H1 (cell line): ENCODE measurements around the gene NKPD1. TPM values are rescaled to one million over a fixed set of nuclear protein-coding genes. Genes with fewer than 3 reads are reported as not detected.

Experiments
- CTCF ChIA-PET: fragments of 300-600 bp; sonication (Branson Sonifier 250); formaldehyde crosslinking; loops from one replicate; lab custom pipeline; 2021; ENCODE audit not compliant: partially characterized antibody; lab: Charles Lee
- POLR2A ChIA-PET: fragments of 300-600 bp; sonication (Branson Sonifier 250); formaldehyde crosslinking; loops from one replicate; lab custom pipeline; 2021; ENCODE audit warnings: inconsistent platforms; ENCODE audit not compliant: partially characterized antibody; lab: Charles Lee
- DNase-seq, 2 experiments: peaks; one replicate each; pipeline versions ENCODE4 v3.0.0 to v3.0.0-alpha.2; 2010 to 2022; ENCODE audit warnings: low spot score in 2 of 2, low read depth in 1 of 2, mixed read lengths in 1 of 2
- FAIRE-seq: peaks from 2 replicates; lab custom pipeline; 2011; peaks lifted over from hg19 to GRCh38; lab: Jason Lieb, UNC
- H2AFZ ChIP-seq: 2 replicates; pipeline ENCODE4 v1.8.1; 2012; ENCODE audit warnings: low read length, inconsistent platforms
- H2AK5ac ChIP-seq: 2 replicates; pipeline ENCODE4 v1.6.1; 2013; ENCODE audit warnings: low read depth, low read length
- H2BK120ac ChIP-seq: replicated peaks from 2 replicates; pipeline ENCODE3; 2013; ENCODE audit warnings: low read depth, low read length, inconsistent platforms
- H2BK12ac ChIP-seq: 2 replicates; pipeline ENCODE4 v1.6.1; 2013; ENCODE audit warnings: low read depth, low read length
- H2BK15ac ChIP-seq: 2 replicates; pipeline ENCODE4 v1.6.1; 2013; ENCODE audit warnings: low read length
- H2BK20ac ChIP-seq: 2 replicates; pipeline ENCODE4 v1.6.1; 2013; ENCODE audit warnings: low read length
- H2BK5ac ChIP-seq: 2 replicates; pipeline ENCODE4 v1.6.1; 2013; ENCODE audit warnings: low read depth, low read length
- H3K14ac ChIP-seq: 2 replicates; pipeline ENCODE4 v1.6.1; 2013; ENCODE audit warnings: inconsistent platforms; ENCODE audit not compliant: insufficient read length
- H3K18ac ChIP-seq: 2 replicates; pipeline ENCODE4 v1.6.1; 2013; ENCODE audit warnings: low read length; ENCODE audit errors: extremely low read depth
- H3K23ac ChIP-seq: 2 replicates; pipeline ENCODE4 v1.6.1; 2013; ENCODE audit warnings: inconsistent platforms; ENCODE audit not compliant: insufficient read length
- H3K23me2 ChIP-seq: 2 replicates; pipeline ENCODE4 v1.6.1; 2013; ENCODE audit warnings: low read depth, low read length
- H3K27ac ChIP-seq: 2 replicates; pipeline ENCODE4 v1.6.1; 2011; ENCODE audit warnings: low read depth, low read length, inconsistent platforms
- H3K27me3 ChIP-seq, 4 experiments: replicated peaks in 1 of 4; 1 replicate in 1 of 4; 2 replicates in 3 of 4; pipeline versions ENCODE4 v1.6.1 to v1.8.1; 2011 to 2013; ENCODE audit warnings: low read length in 3 of 4, mild to moderate bottlenecking in 3 of 4, inconsistent platforms in 2 of 4, mixed read lengths in 2 of 4, moderate library complexity in 1 of 4; ENCODE audit not compliant: control insufficient read depth in 3 of 4, insufficient read depth in 3 of 4; ENCODE audit errors: extremely low read depth in 1 of 4
- H3K36me3 ChIP-seq, 4 experiments: 2 replicates each; pipeline versions ENCODE4 v1.6.1 to v1.8.1; 2011 to 2013; ENCODE audit warnings: mild to moderate bottlenecking in 4 of 4, low read length in 3 of 4, moderate library complexity in 2 of 4, control low read depth in 1 of 4, inconsistent platforms in 1 of 4; ENCODE audit not compliant: insufficient read depth in 4 of 4, control insufficient read depth in 2 of 4
- H3K4ac ChIP-seq: replicated peaks from 2 replicates; pipeline ENCODE3; 2013; ENCODE audit warnings: low read length, low read depth, mixed read lengths, inconsistent platforms; ENCODE audit not compliant: insufficient read length
- H3K4me1 ChIP-seq, 4 experiments: replicated peaks in 1 of 4; 1 replicate in 1 of 4; 2 replicates in 3 of 4; pipeline versions ENCODE4 v1.6.1 to v1.8.1; 2011 to 2013; ENCODE audit warnings: low read length in 3 of 4, inconsistent platforms in 2 of 4, mixed read lengths in 1 of 4; ENCODE audit not compliant: insufficient read depth in 4 of 4, control insufficient read depth in 3 of 4
- H3K4me2 ChIP-seq, 2 experiments: 2 replicates each; pipeline versions ENCODE4 v1.6.1 to v1.8.1; 2011 to 2013; ENCODE audit warnings: low read depth in 2 of 2, low read length in 2 of 2, control low read depth in 1 of 2, inconsistent platforms in 1 of 2, mild to moderate bottlenecking in 1 of 2; ENCODE audit not compliant: insufficient read depth in 1 of 2
- H3K4me3 ChIP-seq, 4 experiments: fragments of 200-600, 300-600 bp in 1 of 4; sonication (generic), shearing (Covaris generic), sonication (Bioruptor Twin) in 1 of 4; 2 replicates each; pipeline versions ENCODE4 v1.5.1 to v1.8.1; 2011 to 2016; ENCODE audit warnings: low read length in 4 of 4, low read depth in 3 of 4, control low read depth in 2 of 4, inconsistent platforms in 2 of 4, mild to moderate bottlenecking in 2 of 4, mixed read lengths in 1 of 4, moderate library complexity in 1 of 4; ENCODE audit not compliant: insufficient read depth in 2 of 4; ENCODE audit errors: extremely low read depth in 1 of 4
- H3K56ac ChIP-seq: replicated peaks from 2 replicates; pipeline ENCODE3; 2013; ENCODE audit warnings: low read depth, mild to moderate bottlenecking, mixed read lengths, low read length, inconsistent platforms; ENCODE audit not compliant: insufficient read length
- H3K79me1 ChIP-seq: 2 replicates; pipeline ENCODE4 v1.6.1; 2013; ENCODE audit warnings: low read depth, low read length, control low read depth
- H3K79me2 ChIP-seq, 2 experiments: 2 replicates each; pipeline versions ENCODE4 v1.6.1 to v1.8.1; 2012 to 2013; ENCODE audit warnings: low read length in 2 of 2, mild to moderate bottlenecking in 2 of 2, inconsistent platforms in 1 of 2; ENCODE audit not compliant: insufficient read depth in 2 of 2, control insufficient read depth in 1 of 2
- H3K9ac ChIP-seq, 4 experiments: replicated peaks in 1 of 4; 1 replicate in 1 of 4; 2 replicates in 3 of 4; pipeline versions ENCODE4 v1.6.1 to v1.8.1; 2011 to 2013; ENCODE audit warnings: low read depth in 3 of 4, low read length in 3 of 4, control low read depth in 2 of 4, mild to moderate bottlenecking in 2 of 4, moderate library complexity in 2 of 4, inconsistent platforms in 1 of 4; ENCODE audit errors: extremely low read depth in 1 of 4
- H3K9me3 ChIP-seq, 2 experiments: 2 replicates each; pipeline versions ENCODE4 v1.6.1 to v1.8.1; 2012 to 2013; ENCODE audit warnings: mild to moderate bottlenecking in 2 of 2, moderate library complexity in 2 of 2, control low read depth in 1 of 2, inconsistent platforms in 1 of 2, low read depth in 1 of 2, low read length in 1 of 2, mixed read lengths in 1 of 2; ENCODE audit not compliant: insufficient read depth in 2 of 2
- H4K20me1 ChIP-seq, 2 experiments: replicated peaks in 1 of 2; 2 replicates each; pipeline versions ENCODE3 to v1.8.1; 2011 to 2013; ENCODE audit warnings: inconsistent platforms in 2 of 2, low read length in 2 of 2, mild to moderate bottlenecking in 1 of 2; ENCODE audit not compliant: insufficient read depth in 2 of 2, control insufficient read depth in 1 of 2
- H4K5ac ChIP-seq: 2 replicates; pipeline ENCODE4 v1.6.1; 2013; ENCODE audit warnings: low read length, low read depth, mixed read lengths, inconsistent platforms; ENCODE audit not compliant: insufficient read length
- H4K8ac ChIP-seq: 2 replicates; pipeline ENCODE4 v1.8.0; 2013; ENCODE audit warnings: mild to moderate bottlenecking, moderate library complexity, low read length, inconsistent platforms; ENCODE audit not compliant: insufficient read depth; ENCODE audit errors: extremely low read depth
- H4K91ac ChIP-seq: replicated peaks from 2 replicates; pipeline ENCODE3; 2013; ENCODE audit warnings: low read length, mixed read lengths, inconsistent platforms; ENCODE audit not compliant: insufficient read length
- HDAC2 ChIP-seq, 2 experiments: fragments of 300-600 bp in 1 of 2; sonication (generic) in 1 of 2; IDR thresholded peaks; 2 replicates each; pipeline ENCODE4 v1.6.1; 2011 to 2012; ENCODE audit warnings: low read depth in 2 of 2, low read length in 2 of 2, mild to moderate bottlenecking in 2 of 2, moderate library complexity in 2 of 2, borderline replicate concordance in 1 of 2, inconsistent platforms in 1 of 2
- POU5F1 ChIP-seq: IDR thresholded peaks from 2 replicates; pipeline ENCODE4 v1.6.1; 2011; ENCODE audit warnings: low read depth, mild to moderate bottlenecking, low read length, moderate library complexity
- WGBS, 2 experiments: shearing (Covaris generic) in 1 of 2; methylation state at CpG; one replicate each; pipeline versions ENCODE4 v1.1.6 to v1.1.7; 2013 to 2015; ENCODE audit warnings: low lambda C conversion rate in 2 of 2, mixed read lengths in 2 of 2, inconsistent platforms in 1 of 2, low coverage in 1 of 2, missing lambda C conversion rate in 1 of 2; ENCODE audit not compliant: insufficient replicate concordance in 2 of 2, insufficient coverage in 1 of 2, insufficient read length in 1 of 2; ENCODE audit errors: extremely low coverage in 1 of 2, missing lambda C conversion rate in 1 of 2; 5-methylcytosine and 5-hydroxymethylcytosine counted together
- long read RNA-seq, 2 experiments: library from RNA in 1 of 2; library from capped mRNA in 1 of 2; stranded (forward); transcript quantifications; one replicate each; pipeline ENCODE4 v2.0.0, GENCODE V29; 2021; ENCODE audit warnings: inconsistent platforms in 1 of 2
- polyA minus RNA-seq, 3 experiments: library from RNA; depleted of rRNA, polyadenylated mRNA; stranded (reverse); fragments of >200 nt; gene quantifications; 1 replicate in 2 of 3; 2 replicates in 1 of 3; pipeline ENCODE4 v1.2.3, GENCODE V29; 2011
- polyA plus RNA-seq, 7 experiments: library from polyadenylated mRNA; depleted of rRNA in 3 of 7; stranded (reverse) in 5 of 7; unstranded in 2 of 7; fragments of >200 nt in 5 of 7; fragments of 200-250 nt in 2 of 7; gene quantifications; 1 replicate in 5 of 7; 2 replicates in 1 of 7; 4 replicates in 1 of 7; pipeline versions ENCODE4 v1.2.1 to v1.2.3, GENCODE V29; 2011 to 2013; ENCODE audit warnings: missing spikeins in 2 of 7, mixed read lengths in 2 of 7
- total RNA-seq: library from RNA; stranded (reverse); fragmentation: NEBNext Ultra II Directional; extraction: Animal tissue kit (Norgen Biotek cat#: 25700); gene quantifications from 2 replicates; pipeline ENCODE4 v1.2.1, GENCODE V29; 2021

The NKPD1 gene, protein sequence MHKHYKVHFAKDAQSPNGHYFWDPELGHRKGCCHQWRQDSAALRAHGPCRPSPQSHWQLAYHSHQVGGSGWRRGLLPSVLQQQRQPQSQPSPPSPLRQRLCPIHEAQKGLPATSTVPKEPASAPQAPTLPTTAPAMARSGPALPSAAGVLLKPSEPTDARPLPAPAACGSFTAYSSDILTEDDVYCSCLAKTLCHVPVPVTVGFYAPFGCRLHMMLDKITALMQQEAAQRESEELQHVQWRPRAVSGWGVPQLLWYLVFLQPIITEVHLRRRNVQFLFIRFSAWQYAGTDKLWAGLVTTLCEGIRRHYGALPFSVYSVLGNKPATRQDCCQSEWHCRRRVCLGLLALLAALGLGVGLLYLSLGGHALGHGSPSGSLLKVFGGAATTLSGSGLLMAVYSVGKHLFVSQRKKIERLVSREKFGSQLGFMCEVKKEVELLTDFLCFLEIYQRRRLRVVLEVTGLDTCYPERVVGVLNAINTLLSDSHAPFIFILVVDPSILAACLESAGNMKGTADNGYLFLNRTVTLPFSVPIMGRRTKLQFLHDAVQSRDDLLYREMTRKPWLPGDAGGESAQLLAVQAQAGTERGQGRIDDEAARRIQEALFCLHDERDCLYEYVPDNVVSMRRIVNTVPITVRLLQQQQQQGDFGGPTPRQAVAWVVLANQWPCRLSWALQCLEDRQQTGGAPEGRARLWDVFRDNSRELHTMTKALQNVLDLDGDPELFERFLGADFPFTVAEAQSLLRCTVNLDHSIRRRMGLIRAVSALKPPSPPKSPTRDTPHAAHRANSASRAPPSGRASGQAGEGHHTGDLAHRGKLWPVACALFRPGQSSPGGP
- total RNA-seq: 0.38 and 0.39 TPM in 2 replicates
- polyA plus RNA-seq (2011; rRNA removed): 0.30 and 0.55 TPM in 2 replicates
- polyA plus RNA-seq (2011; cell fraction: cytosol; rRNA removed): 0.69 TPM
- 0.73 TPM for polyA plus RNA-seq (2011; cell fraction: nucleus; rRNA removed)
- polyA plus RNA-seq (2012, experiment 1 of 2): 0.22 to 0.24 TPM (median 0.23 TPM) in 3 of 4 replicates, not detected in the other
- polyA plus RNA-seq (2012, experiment 2 of 2): 0.20 TPM
- 0.22 TPM for polyA plus RNA-seq (2013, experiment 1 of 2)
- 0.26 TPM for polyA plus RNA-seq (2013, experiment 2 of 2)
- 0.22 and 0.32 TPM in 2 replicates for polyA minus RNA-seq (2011; rRNA and poly(A)+ RNA removed)
- not detected for polyA minus RNA-seq (2011; cell fraction: cytosol; rRNA and poly(A)+ RNA removed)
- 0.80 TPM for polyA minus RNA-seq (2011; cell fraction: nucleus; rRNA and poly(A)+ RNA removed)
- long read RNA-seq, experiment 1: 0 reads
- long read RNA-seq, experiment 2: 0 reads

DNA sequence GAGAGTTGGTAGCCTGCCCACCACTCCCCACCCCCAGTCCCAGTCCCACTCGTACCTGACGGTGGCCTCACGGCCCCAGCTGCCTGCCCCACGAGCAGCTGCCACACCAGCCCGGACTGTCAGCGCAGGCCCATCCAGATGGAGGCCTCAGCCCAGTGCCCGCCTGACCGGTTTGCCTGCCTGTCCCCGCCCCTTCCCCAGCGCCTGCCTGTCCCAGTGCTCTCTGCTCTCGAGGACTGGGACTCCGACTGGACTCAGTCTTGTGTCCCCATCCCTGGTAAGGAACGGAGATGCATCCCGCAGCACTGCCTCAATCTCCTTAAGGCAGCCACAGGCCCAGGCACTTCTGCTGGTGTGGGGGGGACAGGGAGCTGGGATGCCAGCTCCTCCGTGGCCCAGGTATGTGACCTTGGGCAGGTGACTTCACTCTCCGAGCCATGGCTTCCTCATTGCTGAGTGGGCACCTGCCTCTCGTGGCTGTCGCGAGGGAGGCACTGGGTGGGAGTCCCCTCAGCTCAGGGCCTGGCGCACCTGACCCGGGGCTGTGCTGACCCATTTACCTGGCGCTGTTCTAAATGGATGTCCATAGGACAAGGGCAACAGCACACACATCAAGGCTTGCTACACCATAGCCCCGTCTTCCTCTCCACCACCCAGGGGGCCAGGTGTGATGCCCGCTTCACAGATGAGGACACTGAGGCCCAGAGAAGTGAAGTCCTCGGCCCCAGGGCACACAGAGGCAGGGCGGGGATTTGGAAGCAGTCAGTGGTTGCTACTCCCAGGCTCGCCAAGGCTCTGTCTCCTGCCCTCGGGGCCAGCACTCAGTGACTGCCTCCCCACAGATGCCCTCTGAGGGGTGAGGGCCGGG is at the start of gene NKPD1:
Gene NKPD1, minus strand, starts transcription at position 113 of the 868 bp plus-strand sequence. CDS start 832 bp downstream, outside the sequence.
- Histone ChIP-seq H2BK5ac (no peak within 1 kb of the TSS), H3K4ac (no peak within 1 kb of the TSS), H2AFZ (no peak within 1 kb of the TSS), H3K79me1 (no peaks in the 10 kb centered on the region), H3K23me2 (no peaks in the 10 kb centered on the region), H3K9me3 (no peaks in the 10 kb centered on the region), H3K9ac (no peak within 1 kb of the TSS), H2BK12ac (0 out of 2 replicates have a peak within 1 kb of the TSS, but pooled peaks have one; percentile 17), H2BK20ac (no peak within 1 kb of the TSS), H3K14ac (no peak within 1 kb of the TSS), H3K27ac (no peak within 1 kb of the TSS), H3K27me3 (peaks cover 0 to 11% (median 4%) of the 10 kb centered on the region in 4 experiments; a peak in 3 of 7 replicates), H3K36me3 (no peaks in the 10 kb centered on the region), H3K4me3 (no peak within 1 kb of the TSS), H4K20me1 (peaks cover 0 to 3% of the 10 kb centered on the region in 2 experiments), H4K91ac (no peak within 1 kb of the TSS), H2BK120ac (no peak within 1 kb of the TSS), H2BK15ac (no peak within 1 kb of the TSS), H3K79me2 (no peaks in the 10 kb centered on the region), H3K18ac (no peak within 1 kb of the TSS), H4K8ac (peak within 1 kb of the TSS; percentile 60; the same call in 1 of the 2 replicates), H2AK5ac (no peak within 1 kb of the TSS), H3K4me2 (0 out of 4 replicates have a peak within 1 kb of the TSS, but pooled peaks of 1 of the 2 experiments have one; percentile 36), H4K5ac (no peak within 1 kb of the TSS), H3K23ac (no peak within 1 kb of the TSS), H3K4me1 (peaks cover 0 to 14% (median 7%) of the 10 kb centered on the region in 4 experiments; a peak in 5 of 7 replicates), H3K56ac (no peak within 1 kb of the TSS)
- CTCF ChIA-PET: interaction anchor here (0.7 to 4.0 kb wide), 9 partner anchors 9 to 278 kb away, joined by 3 to 32 read pairs (median 3); partner anchors contain the start of genes BLOC1S3 and TRAPPC6A
- DNase-seq (no peak), FAIRE-seq (no peak)
- 72% methylated on average over 29 of the region's 29 CpGs; no CpG with 5 or more reads in 1 of the 2 experiments for WGBS, 2 experiments
- POLR2A ChIA-PET: interaction anchor here (1.0 to 3.1 kb wide), 5 partner anchors 8 to 17 kb away, joined by 3 to 20 read pairs (median 7); partner anchors contain the start of genes BLOC1S3 and TRAPPC6A
- TF ChIP-seq POU5F1 (no peak), HDAC2 (IDR thresholded peaks at IDR 0.05; ENCODE audit: borderline replicate concordance in 1 of 2, low read depth in 2 of 2, low read length in 2 of 2) (no peak)
